IMR-90 (cell line): ENCODE results near the gene TMOD4. TPM values are rescaled to one million over a fixed set of nuclear protein-coding genes. Genes with fewer than 3 reads are reported as not detected.

ENCODE experiments used
- ATAC-seq: fragments of 200-7000 bp; cut with Tn5 transposase; 2 replicates; pipeline ENCODE4 v1.9.1; 2020; ENCODE audit warnings: low read depth, mild to moderate bottlenecking, moderate library complexity
- BruUV-seq: library from RNA; stranded (reverse); fragments of 400-500 nt; replicated peaks from 2 replicates; lab custom pipeline; 2021; lab: Mats Ljungman, UMichigan
- CTCF ChIA-PET: fragments of 300-600 bp; formaldehyde crosslinking; extraction: SDS; loops from one replicate; lab custom pipeline; 2021; ENCODE audit warnings: antibody characterized with exemption; lab: Yijun Ruan, JAX
- POLR2A ChIA-PET: fragments of 300-600 bp; sonication (Branson Sonifier 250); formaldehyde crosslinking; loops from one replicate; lab custom pipeline; 2022; ENCODE audit warnings: antibody characterized with exemption; ENCODE audit not compliant: unreplicated experiment; lab: Charles Lee
- DNase-seq: peaks from one replicate; pipeline ENCODE4 v3.0.0; 2013
- H2AFZ ChIP-seq: replicated peaks from 2 replicates; pipeline ENCODE3; 2013; ENCODE audit warnings: low read length, mild to moderate bottlenecking; ENCODE audit not compliant: poor library complexity
- H2AK5ac ChIP-seq: 2 replicates; pipeline ENCODE4 v1.6.1; 2013; ENCODE audit warnings: low read depth, low read length, inconsistent platforms
- H2AK9ac ChIP-seq: replicated peaks from 2 replicates; pipeline ENCODE3; 2013; ENCODE audit warnings: mild to moderate bottlenecking, low read depth, low read length, moderate library complexity; ENCODE audit not compliant: poor library complexity
- H2BK120ac ChIP-seq: 2 replicates; pipeline ENCODE4 v1.6.1; 2013; ENCODE audit warnings: low read depth, low read length, inconsistent platforms
- H2BK15ac ChIP-seq: 3 replicates; pipeline ENCODE4 v1.6.1; 2013; ENCODE audit warnings: low read depth, low read length, inconsistent platforms
- H2BK20ac ChIP-seq: 2 replicates; pipeline ENCODE4 v1.6.1; 2013; ENCODE audit warnings: low read depth, mild to moderate bottlenecking, inconsistent platforms, low read length, moderate library complexity
- H2BK5ac ChIP-seq: 2 replicates; pipeline ENCODE4 v1.6.1; 2013; ENCODE audit warnings: mild to moderate bottlenecking, low read depth, low read length, inconsistent platforms; ENCODE audit not compliant: poor library complexity, severe bottlenecking
- H3K14ac ChIP-seq: replicated peaks from 2 replicates; pipeline ENCODE4 v1.6.1; 2013; ENCODE audit warnings: low read depth, low read length, inconsistent platforms
- H3K18ac ChIP-seq: 2 replicates; pipeline ENCODE4 v1.6.1; 2013; ENCODE audit warnings: low read depth, low read length, control low read depth
- H3K23ac ChIP-seq: 2 replicates; pipeline ENCODE4 v1.6.1; 2013; ENCODE audit warnings: low read depth, low read length, inconsistent platforms
- H3K27ac ChIP-seq: 2 replicates; pipeline ENCODE4 v1.5.1; 2013; ENCODE audit warnings: mild to moderate bottlenecking, control low read depth, low read length; ENCODE audit not compliant: insufficient read depth
- H3K27me3 ChIP-seq: 2 replicates; pipeline ENCODE4 v1.6.1; 2013; ENCODE audit warnings: low read length; ENCODE audit not compliant: control insufficient read depth, insufficient read depth
- H3K36me3 ChIP-seq: 2 replicates; pipeline ENCODE4 v1.6.1; 2013; ENCODE audit warnings: low read length, mixed read lengths; ENCODE audit not compliant: control insufficient read depth, insufficient read depth
- H3K4ac ChIP-seq: 2 replicates; pipeline ENCODE4 v1.6.1; 2013; ENCODE audit warnings: low read depth, low read length, inconsistent platforms
- H3K4me1 ChIP-seq: 2 replicates; pipeline ENCODE4 v1.6.1; 2013; ENCODE audit warnings: low read length, mixed read lengths; ENCODE audit not compliant: control insufficient read depth, insufficient read depth
- H3K4me2 ChIP-seq: 2 replicates; pipeline ENCODE4 v1.6.1; 2013; ENCODE audit warnings: low read depth, mild to moderate bottlenecking, control low read depth, low read length, moderate library complexity
- H3K4me3 ChIP-seq: 2 replicates; pipeline ENCODE4 v1.5.1; 2013; ENCODE audit warnings: low read depth, mild to moderate bottlenecking, control low read depth, low read length, moderate library complexity; ENCODE audit not compliant: insufficient read depth
- H3K56ac ChIP-seq: 2 replicates; pipeline ENCODE4 v1.6.1; 2013; ENCODE audit warnings: low read length, inconsistent platforms; ENCODE audit not compliant: insufficient read depth; ENCODE audit errors: extremely low read depth
- H3K79me1 ChIP-seq, 2 experiments: 2 replicates each; pipeline ENCODE4 v1.6.1; 2013; ENCODE audit warnings: low read length in 2 of 2, inconsistent platforms in 1 of 2, low read depth in 1 of 2
- H3K9ac ChIP-seq: 2 replicates; pipeline ENCODE4 v1.6.1; 2013; ENCODE audit warnings: low read depth, low read length, control low read depth
- H3K9me1 ChIP-seq: 2 replicates; pipeline ENCODE4 v1.6.1; 2013; ENCODE audit warnings: low read length, inconsistent platforms; ENCODE audit not compliant: insufficient read depth
- H3K9me3 ChIP-seq: 2 replicates; pipeline ENCODE4 v1.6.1; 2013; ENCODE audit warnings: low read length; ENCODE audit not compliant: control insufficient read depth, insufficient read depth
- H4K20me1 ChIP-seq: 2 replicates; pipeline ENCODE4 v1.6.1; 2013; ENCODE audit warnings: low read length, inconsistent platforms; ENCODE audit not compliant: insufficient read depth
- H4K5ac ChIP-seq: 2 replicates; pipeline ENCODE4 v1.6.1; 2013; ENCODE audit warnings: mild to moderate bottlenecking, low read depth, low read length, control low read depth
- H4K8ac ChIP-seq, 2 experiments: 2 replicates each; pipeline ENCODE4 v1.6.1; 2013; ENCODE audit warnings: low read depth in 2 of 2, low read length in 2 of 2, control low read depth in 1 of 2, inconsistent platforms in 1 of 2
- H4K91ac ChIP-seq: 2 replicates; pipeline ENCODE4 v1.6.1; 2013; ENCODE audit warnings: low read depth, low read length, inconsistent platforms; ENCODE audit not compliant: insufficient read depth
- CHD1 ChIP-seq: IDR thresholded peaks from 2 replicates; pipeline ENCODE4 v1.6.1; 2012; ENCODE audit warnings: low read depth, low read length, improper control_type of control experiment
- FOS ChIP-seq: fragments of 150-350 bp; IDR thresholded peaks from 2 replicates; pipeline ENCODE4 v1.6.1; 2016; ENCODE audit warnings: low read depth, low read length
- MAZ ChIP-seq: IDR thresholded peaks from 2 replicates; pipeline ENCODE4 v1.6.1; 2012; ENCODE audit warnings: low read depth, mild to moderate bottlenecking, low read length, improper control_type of control experiment, moderate library complexity, borderline replicate concordance
- MXI1 ChIP-seq: IDR thresholded peaks from 2 replicates; pipeline ENCODE4 v1.6.1; 2012; ENCODE audit warnings: low read depth, mild to moderate bottlenecking, low read length, moderate library complexity, borderline replicate concordance
- NFE2L2 ChIP-seq: fragments of 150-350 bp; IDR thresholded peaks from 2 replicates; pipeline ENCODE4 v1.6.1; 2016; ENCODE audit warnings: low read depth, mild to moderate bottlenecking, low read length
- POLR2A ChIP-seq: IDR thresholded peaks from 2 replicates; pipeline ENCODE4 v1.6.1; 2012; ENCODE audit warnings: mild to moderate bottlenecking, low read depth, low read length
- RCOR1 ChIP-seq: IDR thresholded peaks from 2 replicates; pipeline ENCODE4 v1.6.1; 2012; ENCODE audit warnings: mild to moderate bottlenecking, low read length, improper control_type of control experiment; ENCODE audit not compliant: insufficient replicate concordance
- RFX5 ChIP-seq: IDR thresholded peaks from 2 replicates; pipeline ENCODE4 v1.8.0; 2012; ENCODE audit warnings: low read depth, mild to moderate bottlenecking, low read length, moderate library complexity
- WGBS, 2 experiments: methylation state at CpG; one replicate each; pipeline versions ENCODE4 v1.1.5 to v1.1.7; 2013; ENCODE audit warnings: missing lambda C conversion rate in 2 of 2; ENCODE audit not compliant: insufficient read length in 1 of 2; ENCODE audit errors: extremely low coverage in 2 of 2; 5-methylcytosine and 5-hydroxymethylcytosine counted together
- dilution Hi-C: fragments of 300-500 bp; cut with HindIII; formaldehyde crosslinking; loops from one replicate; pipeline ENCODE4 v1.14.3; 2018; ENCODE audit warnings: low sequenced_read_pairs; ENCODE audit not compliant: unreplicated experiment
- in situ Hi-C: fragments of 300-500 bp; cut with MboI; formaldehyde crosslinking; loops from 3 replicates; pipeline ENCODE4 v1.14.3; 2019; ENCODE audit warnings: low sequenced_read_pairs, inconsistent platforms, mixed read lengths
- intact Hi-C: fragments of 100-400 bp; cut with micrococcal nuclease; formaldehyde crosslinking; loops from 2 replicates; pipeline ENCODE4 v1.10.0; 2022
- polyA plus RNA-seq, 3 experiments: library from polyadenylated mRNA; depleted of rRNA; stranded (reverse); fragments of >200 nt; gene quantifications; 2 replicates each; pipeline ENCODE4 v1.2.3, GENCODE V29; 2012; ENCODE audit warnings: low replicate concordance in 1 of 3
- total RNA-seq: library from RNA; depleted of rRNA; stranded (reverse); fragments of >200 nt; gene quantifications from 2 replicates; pipeline ENCODE4 v1.2.3, GENCODE V29; 2012
- TF ChIP-seq, protein P1 (sequence below): fragments of 150-350 bp; IDR thresholded peaks from 2 replicates; pipeline ENCODE4 v1.6.1; 2016; ENCODE audit warnings: low read depth, mild to moderate bottlenecking, low read length, moderate library complexity, borderline replicate concordance
- TF ChIP-seq, protein P2 (sequence below): conservative IDR thresholded peaks from 2 replicates; pipeline ENCODE4 v1.5.1; 2012; ENCODE audit warnings: mild to moderate bottlenecking, low read depth, low read length, improper control_type of control experiment

The TMOD4 gene
- total and polyA plus RNA-seq, 2 of the 4 experiments (the other 2 are of a cell fraction) = 0.27 TPM; not detected in 1

DNA sequence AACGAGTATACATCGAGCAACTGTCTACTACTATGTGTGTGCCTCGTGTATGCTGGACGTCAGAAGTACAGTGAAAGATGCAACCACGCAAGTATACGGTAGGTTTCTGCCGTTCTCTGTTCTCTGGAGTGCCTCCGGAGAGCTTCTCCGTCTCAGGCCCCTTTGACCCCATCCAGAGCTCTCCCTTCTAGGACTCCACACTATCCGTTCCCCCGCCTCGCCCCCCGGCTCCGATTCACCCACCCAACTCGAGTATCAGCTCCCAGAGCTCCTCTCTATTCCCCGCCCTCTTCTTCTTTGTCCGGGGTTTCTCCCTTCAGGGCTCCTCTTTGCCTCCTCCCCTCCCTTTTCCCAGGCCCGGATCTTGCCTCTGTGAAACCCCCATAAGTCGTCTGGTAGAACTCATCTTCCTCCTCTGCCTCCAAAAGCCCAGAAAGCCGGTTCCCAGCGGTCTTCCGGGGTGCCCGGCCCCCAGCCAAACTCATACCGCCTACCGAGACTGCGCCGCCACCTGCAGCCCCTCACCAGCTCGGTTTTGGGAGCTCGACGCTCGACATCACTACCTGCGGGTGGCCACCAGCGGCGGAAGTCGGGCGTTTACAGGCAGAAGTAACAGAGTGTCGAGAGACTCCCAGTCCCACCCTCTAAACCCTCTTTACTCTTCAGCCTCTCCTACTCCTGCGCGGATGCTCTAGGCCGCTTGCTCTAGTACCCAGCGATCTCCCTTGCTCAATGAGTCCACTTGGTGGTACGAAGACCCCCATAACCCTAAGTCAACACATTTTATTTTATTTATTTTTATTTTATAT lies 14.1 kb upstream of the TMOD4 start, which contains the start of gene VPS72:
VPS72 (minus strand) TSS at position 561 of the 809 bp plus-strand sequence; CDS start at position 485, 76 bp downstream.
- no TSS peak for BruUV-seq
- peak within 1 kb of the TSS; percentile 72 for H2BK5ac ChIP-seq
- H3K9ac ChIP-seq = peak within 1 kb of the TSS; percentile 93
- peak within 1 kb of the TSS; percentile 59 for H4K91ac ChIP-seq
- in situ Hi-C loops (loop anchor here (10.0 kb wide), 1 partner anchor 215 kb away; no protein-coding TSS in a partner anchor), intact Hi-C loops (no loop called here), dilution Hi-C loops (no loop called here)
- H2BK120ac ChIP-seq = no peak within 1 kb of the TSS; the same call in 1 of the 2 replicates
- peak within 1 kb of the TSS; percentile 94 for H3K23ac ChIP-seq
- H4K20me1 ChIP-seq = no peaks in the 10 kb centered on the region
- H3K9me1 ChIP-seq = peaks cover 12% of the 10 kb centered on the region; the same call in 1 of the 2 replicates
- peak within 1 kb of the TSS; percentile 96 for H3K4ac ChIP-seq
- peaks cover 29 to 45% of the 10 kb centered on the region in 2 experiments for H3K79me1 ChIP-seq
- peak within 1 kb of the TSS; percentile 73 for H3K4me3 ChIP-seq
- no peaks in the 10 kb centered on the region for H3K9me3 ChIP-seq
- H2AFZ ChIP-seq = peak within 1 kb of the TSS; percentile 91
- H3K4me1 ChIP-seq = no peaks in the 10 kb centered on the region; the same call in 1 of the 2 replicates
- peak within 1 kb of the TSS; percentile 44; the same call in 1 of the 2 replicates for H3K18ac ChIP-seq
- peaks cover 7% of the 10 kb centered on the region for H3K36me3 ChIP-seq
- ATAC-seq (peak; percentile 98), DNase-seq (peak; percentile 88)
- ChIA-PET CTCF (interaction anchor here (0.7 to 1.4 kb wide), 5 partner anchors 12 to 151 kb away, joined by 3 to 7 read pairs (median 3); partner anchors contain the start of genes PSMD4 and TMOD4), POLR2A (interaction anchor here (1.3 kb wide), 2 partner anchors 65 to 91 kb away, joined by 3 to 4 read pairs; partner anchors contain the start of gene PSMD4)
- H2BK15ac ChIP-seq = no peak within 1 kb of the TSS
- peak within 1 kb of the TSS; percentile 93 for H2AK9ac ChIP-seq
- H2BK20ac ChIP-seq = no peak within 1 kb of the TSS
- TF ChIP-seq NFE2L2 = no peak
- peak; percentile 52; the same call in 1 of the 2 replicates for TF ChIP-seq MXI1
- no peak for TF ChIP-seq FOS
- TF ChIP-seq, protein P1, sequence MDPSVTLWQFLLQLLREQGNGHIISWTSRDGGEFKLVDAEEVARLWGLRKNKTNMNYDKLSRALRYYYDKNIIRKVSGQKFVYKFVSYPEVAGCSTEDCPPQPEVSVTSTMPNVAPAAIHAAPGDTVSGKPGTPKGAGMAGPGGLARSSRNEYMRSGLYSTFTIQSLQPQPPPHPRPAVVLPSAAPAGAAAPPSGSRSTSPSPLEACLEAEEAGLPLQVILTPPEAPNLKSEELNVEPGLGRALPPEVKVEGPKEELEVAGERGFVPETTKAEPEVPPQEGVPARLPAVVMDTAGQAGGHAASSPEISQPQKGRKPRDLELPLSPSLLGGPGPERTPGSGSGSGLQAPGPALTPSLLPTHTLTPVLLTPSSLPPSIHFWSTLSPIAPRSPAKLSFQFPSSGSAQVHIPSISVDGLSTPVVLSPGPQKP = 0 out of 2 replicates have a peak, but pooled peaks have one; percentile 48
- no peak for TF ChIP-seq RFX5
- no peak for TF ChIP-seq CHD1
- TF ChIP-seq POLR2A = peak; percentile 86
- TF ChIP-seq RCOR1 = peak; percentile 32
- TF ChIP-seq, protein P2, sequence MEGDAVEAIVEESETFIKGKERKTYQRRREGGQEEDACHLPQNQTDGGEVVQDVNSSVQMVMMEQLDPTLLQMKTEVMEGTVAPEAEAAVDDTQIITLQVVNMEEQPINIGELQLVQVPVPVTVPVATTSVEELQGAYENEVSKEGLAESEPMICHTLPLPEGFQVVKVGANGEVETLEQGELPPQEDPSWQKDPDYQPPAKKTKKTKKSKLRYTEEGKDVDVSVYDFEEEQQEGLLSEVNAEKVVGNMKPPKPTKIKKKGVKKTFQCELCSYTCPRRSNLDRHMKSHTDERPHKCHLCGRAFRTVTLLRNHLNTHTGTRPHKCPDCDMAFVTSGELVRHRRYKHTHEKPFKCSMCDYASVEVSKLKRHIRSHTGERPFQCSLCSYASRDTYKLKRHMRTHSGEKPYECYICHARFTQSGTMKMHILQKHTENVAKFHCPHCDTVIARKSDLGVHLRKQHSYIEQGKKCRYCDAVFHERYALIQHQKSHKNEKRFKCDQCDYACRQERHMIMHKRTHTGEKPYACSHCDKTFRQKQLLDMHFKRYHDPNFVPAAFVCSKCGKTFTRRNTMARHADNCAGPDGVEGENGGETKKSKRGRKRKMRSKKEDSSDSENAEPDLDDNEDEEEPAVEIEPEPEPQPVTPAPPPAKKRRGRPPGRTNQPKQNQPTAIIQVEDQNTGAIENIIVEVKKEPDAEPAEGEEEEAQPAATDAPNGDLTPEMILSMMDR = no peak
- TF ChIP-seq MAZ = peak; percentile 91
- peak within 1 kb of the TSS; percentile 97 for H3K14ac ChIP-seq
- peak within 1 kb of the TSS; percentile 79 for H4K5ac ChIP-seq
- peak within 1 kb of the TSS; percentile 93 for H2AK5ac ChIP-seq
- 1% methylated on average over 22 of the region's 42 CpGs; no CpG with 5 or more reads in 1 of the 2 experiments for WGBS, 2 experiments
- H3K27me3 ChIP-seq = no peaks in the 10 kb centered on the region
- peak within 1 kb of the TSS; percentile 80 for H3K56ac ChIP-seq
- peak within 1 kb of the TSS; percentile 84 for H3K4me2 ChIP-seq
- peak within 1 kb of the TSS; percentile 67 to 99 for H4K8ac ChIP-seq
- H3K27ac ChIP-seq = peak within 1 kb of the TSS; percentile 81
